Measurements from ENCODE around the gene RCAN2.

DNA sequence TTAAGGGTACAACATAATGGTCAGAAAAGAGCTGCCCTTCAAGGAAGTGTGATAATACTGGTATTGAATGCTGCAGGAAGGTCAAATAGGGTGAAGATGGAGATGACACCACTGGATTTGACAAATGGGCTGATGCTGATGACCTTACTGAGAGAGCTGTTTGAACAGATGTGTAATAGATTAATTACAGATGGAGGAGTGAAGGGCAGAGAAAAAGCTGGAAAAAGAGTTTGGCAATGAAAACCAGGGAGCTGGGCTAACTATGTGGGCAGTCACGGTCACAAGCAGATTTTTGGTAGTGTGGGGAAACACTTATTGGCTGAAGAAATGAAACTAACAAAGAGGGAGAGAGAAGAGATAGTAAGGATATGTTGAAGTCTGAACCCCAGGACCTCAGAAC lies 236.9 kb downstream of the RCAN2 start:
- TF ChIP-seq, protein P1, sequence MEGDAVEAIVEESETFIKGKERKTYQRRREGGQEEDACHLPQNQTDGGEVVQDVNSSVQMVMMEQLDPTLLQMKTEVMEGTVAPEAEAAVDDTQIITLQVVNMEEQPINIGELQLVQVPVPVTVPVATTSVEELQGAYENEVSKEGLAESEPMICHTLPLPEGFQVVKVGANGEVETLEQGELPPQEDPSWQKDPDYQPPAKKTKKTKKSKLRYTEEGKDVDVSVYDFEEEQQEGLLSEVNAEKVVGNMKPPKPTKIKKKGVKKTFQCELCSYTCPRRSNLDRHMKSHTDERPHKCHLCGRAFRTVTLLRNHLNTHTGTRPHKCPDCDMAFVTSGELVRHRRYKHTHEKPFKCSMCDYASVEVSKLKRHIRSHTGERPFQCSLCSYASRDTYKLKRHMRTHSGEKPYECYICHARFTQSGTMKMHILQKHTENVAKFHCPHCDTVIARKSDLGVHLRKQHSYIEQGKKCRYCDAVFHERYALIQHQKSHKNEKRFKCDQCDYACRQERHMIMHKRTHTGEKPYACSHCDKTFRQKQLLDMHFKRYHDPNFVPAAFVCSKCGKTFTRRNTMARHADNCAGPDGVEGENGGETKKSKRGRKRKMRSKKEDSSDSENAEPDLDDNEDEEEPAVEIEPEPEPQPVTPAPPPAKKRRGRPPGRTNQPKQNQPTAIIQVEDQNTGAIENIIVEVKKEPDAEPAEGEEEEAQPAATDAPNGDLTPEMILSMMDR (conservative IDR thresholded peaks at IDR 0.05; ENCODE audit: low read depth, low read length): no peak
- no peak for TF ChIP-seq EZH2 (IDR thresholded peaks at IDR 0.05; ENCODE audit: borderline replicate concordance, low read depth, low read length, poor library complexity, severe bottlenecking)

Data from A673 (cell line).